Karpas-422 (cell line): ENCODE data around the gene CCDC180. TPM values are rescaled to one million over a fixed set of nuclear protein-coding genes. Genes with fewer than 3 reads are reported as not detected.

Source experiments
- DNase-seq: peaks from one replicate; pipeline ENCODE4 v3.0.0-alpha.2; 2015
- H2AFZ ChIP-seq: fragments of 200-600 bp; sonication (generic); 2 replicates; pipeline ENCODE4 v1.6.1; 2014; ENCODE audit warnings: antibody characterized with exemption, low read length, mixed read lengths
- H3K27ac ChIP-seq: fragments of 200-600 bp; sonication (generic); 2 replicates; pipeline ENCODE4 v1.5.1; 2014; ENCODE audit warnings: mild to moderate bottlenecking, low read length, moderate library complexity
- H3K27me3 ChIP-seq: fragments of 200-600 bp; sonication (generic); 2 replicates; pipeline ENCODE4 v1.6.1; 2014; ENCODE audit warnings: low read length, mixed read lengths
- H3K36me3 ChIP-seq: fragments of 200-600 bp; sonication (generic); 2 replicates; pipeline ENCODE4 v1.6.1; 2014; ENCODE audit warnings: low read length, mixed read lengths; ENCODE audit not compliant: insufficient read depth
- H3K4me1 ChIP-seq: fragments of 200-600 bp; sonication (generic); 2 replicates; pipeline ENCODE4 v1.6.1; 2014; ENCODE audit warnings: mild to moderate bottlenecking, low read length, mixed read lengths
- H3K4me2 ChIP-seq: fragments of 200-600 bp; sonication (generic); 2 replicates; pipeline ENCODE4 v1.6.1; 2014; ENCODE audit warnings: low read length, low read depth, mild to moderate bottlenecking; ENCODE audit not compliant: poor library complexity, severe bottlenecking
- H3K4me3 ChIP-seq: fragments of 200-600 bp; sonication (generic); 2 replicates; pipeline ENCODE4 v1.5.1; 2014; ENCODE audit warnings: mild to moderate bottlenecking, antibody characterized with exemption, low read length, mixed read lengths
- H3K79me2 ChIP-seq: fragments of 200-600 bp; sonication (generic); 2 replicates; pipeline ENCODE4 v1.6.1; 2014; ENCODE audit warnings: mild to moderate bottlenecking, low read length, mixed read lengths
- H3K9ac ChIP-seq: fragments of 200-600 bp; sonication (generic); 2 replicates; pipeline ENCODE4 v1.6.0; 2014; ENCODE audit warnings: low read length
- H3K9me2 ChIP-seq: fragments of 200-600 bp; sonication (generic), shearing (Covaris generic); replicated peaks from 2 replicates; pipeline ENCODE4 v1.6.0; 2014; ENCODE audit warnings: mild to moderate bottlenecking, low read length, moderate library complexity; ENCODE audit not compliant: insufficient read depth
- H3K9me3 ChIP-seq: fragments of 300-700, 200-600 bp; sonication (generic); 2 replicates; pipeline ENCODE4 v1.6.1; 2014; ENCODE audit warnings: low read length, mixed read lengths
- H4K20me1 ChIP-seq: fragments of 200-600 bp; sonication (generic); 2 replicates; pipeline ENCODE4 v1.6.1; 2014; ENCODE audit warnings: mild to moderate bottlenecking, antibody characterized with exemption, low read length, low read depth; ENCODE audit not compliant: insufficient read depth
- total RNA-seq: library from RNA; depleted of rRNA; stranded (reverse); fragments of >200 nt; shearing (Covaris generic); gene quantifications from 2 replicates; pipeline ENCODE4 v1.2.3, GENCODE V29; 2014; ENCODE audit warnings: low replicate concordance

The CCDC180 gene
- total RNA-seq, 1 experiment from 2014 or later, result 5.4 TPM

DNA sequence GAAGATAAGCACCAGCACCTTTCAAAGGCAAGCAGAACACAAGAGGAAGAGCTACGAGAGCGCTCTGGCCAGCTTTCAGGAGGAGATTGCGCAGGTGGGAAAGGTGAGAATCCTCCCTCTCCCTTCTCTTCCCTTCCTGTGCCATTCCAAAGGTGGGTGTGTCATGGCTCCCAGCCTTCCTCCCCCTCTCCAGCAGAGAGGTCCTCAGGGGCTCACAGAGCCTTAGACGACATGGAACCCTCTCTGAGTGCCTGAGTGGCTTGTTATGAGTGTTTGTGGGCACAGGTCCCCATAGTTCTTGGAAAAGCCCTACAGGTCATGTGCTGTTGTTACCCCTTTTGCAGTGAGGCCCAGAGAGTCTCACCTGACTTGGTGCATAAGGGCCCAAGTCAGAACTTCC, 5.8 kb downstream of the CCDC180 start:
- H3K36me3 ChIP-seq, result no peaks in the 10 kb centered on the region
- H3K27me3 ChIP-seq, result no peaks in the 10 kb centered on the region
- H3K9ac ChIP-seq, result no peak overlapping the region
- no peak overlapping the region for H2AFZ ChIP-seq
- no peak overlapping the region for H3K4me3 ChIP-seq
- H4K20me1 ChIP-seq, result no peaks in the 10 kb centered on the region
- H3K27ac ChIP-seq, result no peak overlapping the region
- H3K9me2 ChIP-seq, result no peaks in the 10 kb centered on the region
- no peaks in the 10 kb centered on the region for H3K79me2 ChIP-seq
- DNase-seq, result no peak
- no peaks in the 10 kb centered on the region for H3K9me3 ChIP-seq
- H3K4me1 ChIP-seq, result peaks cover 5% of the 10 kb centered on the region
- no peak overlapping the region for H3K4me2 ChIP-seq

DNA sequence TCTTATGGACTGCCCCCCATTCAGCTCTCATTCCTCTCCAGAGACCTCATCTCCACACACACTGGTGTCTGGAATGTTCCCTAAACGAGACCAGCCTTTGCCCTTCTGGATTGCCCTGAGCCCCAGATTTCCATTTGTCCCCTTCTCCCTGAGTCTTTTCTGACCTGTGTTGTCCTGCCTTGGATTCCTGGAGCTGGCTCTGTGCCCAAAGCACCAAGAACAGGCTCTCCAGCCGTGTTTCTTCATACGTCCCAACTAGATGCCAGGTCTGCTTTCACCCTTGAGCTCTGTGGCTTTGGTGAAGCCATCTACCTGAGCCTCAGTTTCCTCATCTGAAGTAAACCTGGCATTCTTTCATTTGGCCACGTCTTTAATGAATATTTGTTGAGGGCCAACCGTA, 6.3 kb downstream of the CCDC180 start:
- Histone ChIP-seq H3K9me3 (no peaks in the 10 kb centered on the region), H3K79me2 (no peaks in the 10 kb centered on the region), H3K9me2 (no peaks in the 10 kb centered on the region), H3K4me3 (no peak overlapping the region), H3K36me3 (no peaks in the 10 kb centered on the region), H3K4me2 (no peak overlapping the region), H4K20me1 (no peaks in the 10 kb centered on the region), H3K27me3 (no peaks in the 10 kb centered on the region), H2AFZ (no peak overlapping the region), H3K4me1 (peaks cover 5% of the 10 kb centered on the region), H3K9ac (no peak overlapping the region), H3K27ac (no peak overlapping the region)
- no peak for DNase-seq

DNA sequence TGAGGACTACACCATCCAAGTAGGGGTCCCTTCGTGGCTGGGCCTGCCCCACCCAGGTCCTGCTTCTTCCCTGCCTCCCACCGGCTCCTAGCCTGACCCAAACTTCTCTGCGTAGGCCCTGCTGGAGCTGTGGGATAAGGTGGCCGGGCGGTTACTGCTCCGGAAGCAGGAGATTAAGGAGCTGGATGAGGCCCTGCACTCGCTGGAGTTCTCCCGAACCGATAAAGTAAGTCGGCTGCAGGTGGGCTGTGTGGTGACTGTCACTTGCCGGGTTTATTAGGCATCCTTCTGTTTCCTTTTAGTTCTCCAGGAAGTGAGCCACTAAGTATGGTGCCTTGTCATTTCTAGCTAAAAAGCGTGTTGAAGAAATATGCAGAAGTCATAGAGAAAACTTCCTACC, 7.0 kb downstream of the CCDC180 start:
- Histone ChIP-seq H3K4me1 (peaks cover 5% of the 10 kb centered on the region), H3K9ac (no peak overlapping the region), H3K4me3 (no peak overlapping the region), H3K27me3 (no peaks in the 10 kb centered on the region), H4K20me1 (no peaks in the 10 kb centered on the region), H3K36me3 (no peaks in the 10 kb centered on the region), H2AFZ (no peak overlapping the region), H3K9me2 (no peaks in the 10 kb centered on the region), H3K79me2 (no peaks in the 10 kb centered on the region), H3K4me2 (no peak overlapping the region), H3K27ac (no peak overlapping the region), H3K9me3 (no peaks in the 10 kb centered on the region)
- DNase-seq, result no peak

DNA sequence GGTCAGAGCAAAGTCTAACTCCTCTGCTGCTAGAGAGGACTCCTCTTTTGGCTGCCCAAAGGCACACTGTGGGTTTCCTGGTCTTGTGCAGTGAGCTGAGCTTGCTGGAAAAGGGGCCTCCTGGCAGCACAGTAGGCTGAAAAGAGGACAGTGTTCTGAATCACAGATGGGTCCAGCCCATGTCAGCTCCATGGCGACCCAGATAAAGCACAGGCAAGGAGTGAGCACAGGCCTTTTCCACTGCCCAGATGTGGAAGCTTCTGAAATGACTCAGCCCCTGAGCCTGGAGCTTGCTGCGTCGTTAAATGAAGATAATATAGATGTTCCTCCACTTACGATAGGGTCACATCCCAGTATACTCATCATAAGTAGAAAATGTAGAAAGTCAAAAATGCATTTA, 8.1 kb downstream of the CCDC180 start:
- Histone ChIP-seq H3K4me3 (no peak overlapping the region), H3K9me3 (no peaks in the 10 kb centered on the region), H3K27ac (no peak overlapping the region), H3K9ac (no peak overlapping the region), H3K4me2 (no peak overlapping the region), H3K9me2 (no peaks in the 10 kb centered on the region), H4K20me1 (no peaks in the 10 kb centered on the region), H3K36me3 (no peaks in the 10 kb centered on the region), H3K4me1 (no peaks in the 10 kb centered on the region), H2AFZ (no peak overlapping the region), H3K79me2 (no peaks in the 10 kb centered on the region), H3K27me3 (no peaks in the 10 kb centered on the region)
- no peak for DNase-seq

DNA sequence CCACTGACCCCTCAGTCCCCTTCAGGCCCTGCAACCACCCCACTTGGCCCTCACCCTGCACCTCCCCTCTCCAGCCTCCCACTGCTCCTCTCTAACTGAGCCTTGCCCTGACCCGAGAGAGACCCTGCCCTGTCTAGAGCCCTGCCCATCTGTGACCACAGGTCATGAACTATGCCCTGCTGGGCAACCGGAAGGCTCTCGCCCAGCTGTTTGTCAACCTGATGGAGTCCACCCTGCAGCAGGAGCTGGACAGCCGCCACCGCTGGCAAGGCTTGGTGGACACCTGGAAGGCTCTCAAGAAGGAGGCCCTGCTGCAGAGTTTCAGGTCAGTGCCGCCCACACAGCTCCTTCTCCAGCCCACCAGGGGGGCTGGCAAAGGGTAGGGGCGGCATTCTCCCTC, 9.4 kb downstream of the CCDC180 start:
- Histone ChIP-seq H3K27ac (no peak overlapping the region), H3K9ac (no peak overlapping the region), H3K79me2 (no peaks in the 10 kb centered on the region), H3K4me2 (no peak overlapping the region), H3K36me3 (no peaks in the 10 kb centered on the region), H3K9me3 (no peaks in the 10 kb centered on the region), H4K20me1 (no peaks in the 10 kb centered on the region), H3K9me2 (no peaks in the 10 kb centered on the region), H3K4me1 (no peaks in the 10 kb centered on the region), H3K4me3 (no peak overlapping the region), H2AFZ (no peak overlapping the region), H3K27me3 (no peaks in the 10 kb centered on the region)
- no peak for DNase-seq

DNA sequence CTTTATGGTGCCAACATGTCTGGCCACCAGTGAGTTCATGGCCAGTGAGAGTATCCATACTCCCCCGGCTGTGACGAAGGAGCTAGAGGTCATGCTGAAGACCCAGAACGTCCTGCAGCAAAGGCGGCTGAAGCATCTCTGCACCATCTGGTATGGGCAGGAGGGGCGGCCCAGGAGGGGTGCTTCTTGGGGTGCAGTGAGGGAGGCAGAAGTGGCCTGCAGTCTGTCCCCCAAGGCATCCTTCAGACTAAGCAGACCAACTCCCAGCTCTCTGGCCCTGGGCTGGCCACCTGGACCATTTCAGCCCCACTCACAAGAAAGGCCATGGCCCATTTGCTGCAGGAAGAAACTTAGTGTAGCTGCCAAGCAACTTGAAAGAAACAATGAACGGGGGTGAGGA, 11.0 kb downstream of the CCDC180 start:
- Histone ChIP-seq H3K9ac (no peak overlapping the region), H3K9me2 (no peaks in the 10 kb centered on the region), H3K79me2 (no peaks in the 10 kb centered on the region), H4K20me1 (no peaks in the 10 kb centered on the region), H3K27me3 (no peaks in the 10 kb centered on the region), H2AFZ (no peak overlapping the region), H3K4me2 (no peak overlapping the region), H3K9me3 (no peaks in the 10 kb centered on the region), H3K36me3 (no peaks in the 10 kb centered on the region), H3K4me3 (no peak overlapping the region), H3K4me1 (no peaks in the 10 kb centered on the region), H3K27ac (no peak overlapping the region)
- no peak for DNase-seq

DNA sequence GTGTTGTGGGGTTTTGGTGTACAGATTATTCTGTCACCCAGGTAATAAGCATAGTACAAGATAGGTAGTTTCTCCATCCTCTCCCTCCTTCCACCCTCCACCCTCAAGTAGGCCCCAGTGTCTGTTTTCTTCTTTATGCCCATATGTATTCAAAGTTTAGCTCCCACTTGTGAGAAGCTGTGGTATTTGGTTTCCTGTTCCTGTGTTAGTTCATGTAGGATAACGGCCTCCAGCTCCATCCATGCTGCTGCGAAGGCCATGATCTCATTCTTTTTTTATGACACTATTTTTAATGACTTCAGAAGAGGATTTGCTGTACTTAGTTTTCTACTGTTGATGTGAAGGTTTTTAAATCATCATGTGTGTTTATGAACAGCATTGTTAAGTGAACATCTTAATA, 11.9 kb downstream of the CCDC180 start:
- Histone ChIP-seq H3K4me2 (no peak overlapping the region), H3K4me3 (no peak overlapping the region), H3K9me2 (no peaks in the 10 kb centered on the region), H3K79me2 (no peaks in the 10 kb centered on the region), H3K9ac (no peak overlapping the region), H3K27ac (no peak overlapping the region), H3K4me1 (no peaks in the 10 kb centered on the region), H3K9me3 (no peaks in the 10 kb centered on the region), H2AFZ (no peak overlapping the region), H3K27me3 (no peaks in the 10 kb centered on the region), H3K36me3 (no peaks in the 10 kb centered on the region), H4K20me1 (no peaks in the 10 kb centered on the region)
- DNase-seq, result no peak

DNA sequence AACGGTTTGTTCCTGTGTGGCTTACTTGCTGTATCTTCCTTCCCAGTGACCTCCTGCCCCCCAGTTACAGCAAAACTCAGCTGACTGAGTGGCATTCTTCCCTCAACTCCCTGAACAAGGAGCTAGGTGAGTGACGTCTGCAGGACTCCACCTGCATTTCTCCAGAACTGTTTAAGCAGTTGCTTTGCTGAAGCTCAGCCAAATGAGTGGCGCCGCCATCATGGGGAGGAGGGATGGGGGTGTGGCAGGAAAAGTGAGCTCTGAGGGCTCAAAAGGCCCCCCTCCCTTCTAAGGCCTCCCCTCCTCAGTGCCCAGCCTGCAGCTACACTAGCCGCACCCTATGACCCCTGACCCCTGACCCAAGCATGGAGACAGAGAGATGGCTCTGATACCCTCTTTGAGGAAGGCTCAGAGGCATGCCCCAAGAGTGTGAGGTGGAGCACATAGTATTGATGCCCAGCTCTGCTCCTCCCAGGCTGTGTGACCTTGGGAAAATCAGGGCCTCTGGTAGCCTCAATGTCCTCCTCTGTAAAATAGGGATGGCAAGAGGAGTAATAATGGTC, 12.7 kb downstream of the CCDC180 start:
- H4K20me1 ChIP-seq, result no peaks in the 10 kb centered on the region
- no peaks in the 10 kb centered on the region for H3K27me3 ChIP-seq
- no peaks in the 10 kb centered on the region for H3K4me1 ChIP-seq
- no peaks in the 10 kb centered on the region for H3K36me3 ChIP-seq
- H2AFZ ChIP-seq, result no peak overlapping the region
- no peaks in the 10 kb centered on the region for H3K9me3 ChIP-seq
- H3K4me3 ChIP-seq, result no peak overlapping the region
- no peaks in the 10 kb centered on the region for H3K9me2 ChIP-seq
- no peak overlapping the region for H3K4me2 ChIP-seq
- H3K79me2 ChIP-seq, result no peaks in the 10 kb centered on the region
- H3K9ac ChIP-seq, result no peak overlapping the region
- no peak overlapping the region for H3K27ac ChIP-seq
- DNase-seq, result no peak

DNA sequence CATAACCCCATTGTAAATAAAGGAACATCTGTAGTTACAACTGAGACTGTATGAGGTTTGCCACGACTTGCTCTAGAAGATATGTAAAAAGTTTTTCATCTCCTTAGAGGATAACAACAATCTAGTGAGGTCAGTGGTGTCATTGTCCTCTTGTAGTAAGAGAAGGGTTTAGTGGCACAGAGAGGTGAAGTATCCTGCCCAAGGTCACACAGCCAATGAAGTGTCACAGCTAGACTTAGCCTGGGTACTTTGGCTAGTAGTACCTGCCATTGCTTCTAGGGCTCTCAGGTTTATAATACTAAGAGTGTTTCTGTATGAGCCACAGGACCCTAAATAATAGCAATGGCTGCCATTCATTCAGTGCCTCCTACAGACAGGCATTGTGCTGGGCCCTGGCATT, 13.8 kb downstream of the CCDC180 start:
- H3K79me2 ChIP-seq, result no peaks in the 10 kb centered on the region
- no peaks in the 10 kb centered on the region for H4K20me1 ChIP-seq
- H3K27ac ChIP-seq, result no peak overlapping the region
- no peaks in the 10 kb centered on the region for H3K9me2 ChIP-seq
- no peaks in the 10 kb centered on the region for H3K27me3 ChIP-seq
- H3K4me1 ChIP-seq, result no peaks in the 10 kb centered on the region
- H3K9ac ChIP-seq, result no peak overlapping the region
- H3K4me2 ChIP-seq, result no peak overlapping the region
- H3K36me3 ChIP-seq, result no peaks in the 10 kb centered on the region
- no peak overlapping the region for H2AFZ ChIP-seq
- H3K4me3 ChIP-seq, result no peak overlapping the region
- DNase-seq, result no peak
- no peaks in the 10 kb centered on the region for H3K9me3 ChIP-seq
